GM18502 (cell line): ENCODE measurements around the gene GAB2.
"Not testable (repeated sequence)": the region's sequence is repeated elsewhere in the genome, so short reads cannot be mapped to it uniquely, and the experiment has no call there.

Experiments used
- ATAC-seq: cut with Tn5 transposase; IDR thresholded peaks from one replicate; pipeline ENCODE4 v1.9.1; 2021; ENCODE audit warnings: mild to moderate bottlenecking; ENCODE audit not compliant: unreplicated experiment, poor library complexity

Gene GAB2

DNA sequence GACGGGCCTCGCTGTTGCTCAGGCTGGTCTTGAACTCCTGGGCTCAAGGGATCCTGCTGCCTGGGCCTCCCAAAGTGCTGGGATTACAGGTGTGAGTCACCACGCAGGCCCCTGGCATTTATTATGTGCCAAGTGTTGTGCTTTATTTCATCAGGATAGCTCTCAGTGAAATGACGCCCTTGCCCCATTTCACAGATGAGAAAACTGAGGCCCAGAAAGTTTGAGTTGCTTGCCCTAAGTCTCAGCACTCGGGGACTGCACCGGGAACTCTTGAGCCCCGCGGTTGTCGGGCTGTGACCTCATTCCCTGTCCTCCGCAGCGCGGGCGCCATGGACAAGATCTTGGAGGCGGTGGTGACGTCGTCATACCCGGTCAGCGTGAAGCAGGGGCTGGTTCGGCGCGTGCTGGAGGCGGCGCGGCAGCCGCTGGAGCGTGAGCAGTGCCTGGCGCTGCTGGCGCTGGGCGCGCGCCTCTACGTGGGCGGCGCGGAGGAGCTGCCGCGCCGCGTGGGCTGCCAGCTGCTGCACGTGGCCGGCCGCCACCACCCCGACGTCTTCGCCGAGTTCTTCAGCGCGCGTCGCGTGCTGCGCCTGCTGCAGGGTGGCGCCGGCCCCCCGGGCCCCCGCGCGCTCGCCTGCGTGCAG is 221.6 kb downstream of the GAB2 start:
- no peak for ATAC-seq

DNA sequence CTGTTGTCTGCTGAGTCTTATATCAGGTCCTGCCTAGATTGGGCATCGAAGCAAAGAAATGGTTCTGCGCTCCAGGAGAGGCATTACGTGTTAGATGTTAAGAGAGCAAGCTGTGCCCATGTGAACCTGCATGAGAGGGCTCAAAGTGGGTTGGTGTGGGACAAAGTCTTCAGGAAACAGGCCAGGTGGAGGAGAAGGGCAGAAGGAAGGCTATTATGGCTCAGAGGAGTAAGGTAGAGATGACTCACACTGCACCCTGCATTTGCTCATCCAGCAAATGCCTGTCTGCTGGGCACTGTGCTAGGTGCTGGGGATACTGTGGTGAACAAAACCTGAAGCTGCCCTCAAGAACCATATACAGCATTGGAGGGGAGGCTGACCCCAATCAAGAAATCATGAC is 223.1 kb downstream of the GAB2 start:
- no peak for ATAC-seq

DNA sequence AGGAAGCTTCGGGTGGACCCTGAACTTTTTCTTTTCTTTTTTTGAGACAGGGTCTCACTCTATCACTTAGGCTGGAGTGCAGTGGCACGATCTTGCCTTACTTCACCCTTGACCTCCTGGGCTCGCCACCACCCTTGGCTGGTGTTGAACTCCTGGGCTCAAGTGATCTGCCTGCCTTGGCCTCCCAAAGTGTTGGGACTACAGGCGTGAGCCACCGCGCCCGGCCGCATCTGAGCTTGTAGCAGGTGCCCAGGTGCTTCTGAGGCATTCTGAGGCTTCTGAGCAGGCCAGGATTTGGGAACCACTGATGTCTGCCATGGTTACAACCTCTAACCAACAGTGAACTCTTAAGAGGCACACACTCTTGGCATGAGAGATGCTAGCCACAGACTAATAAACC is 223.8 kb downstream of the GAB2 start:
- no peak for ATAC-seq

DNA sequence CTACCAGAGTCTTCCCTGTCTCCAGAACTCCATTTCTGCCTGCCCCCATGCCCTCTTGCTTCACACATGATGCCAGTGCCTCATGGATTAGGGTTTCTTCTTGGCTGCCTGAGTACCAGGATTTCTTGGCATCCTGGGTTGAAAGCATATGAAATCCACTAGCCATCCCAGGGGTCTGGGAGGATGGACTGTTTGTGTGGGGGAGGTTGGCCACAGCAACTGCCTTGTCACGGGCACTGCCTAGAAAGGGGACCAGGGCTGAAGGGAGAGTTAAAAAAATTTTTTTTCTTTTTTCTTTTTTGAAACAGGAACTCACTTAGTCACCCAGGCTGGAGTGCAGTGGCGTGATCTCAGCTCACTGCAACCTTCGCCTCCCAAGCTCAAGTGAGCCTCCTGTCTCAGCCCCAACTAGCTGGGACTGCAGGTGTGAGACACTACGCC is 224.7 kb downstream of the GAB2 start:
- ATAC-seq: no peak

DNA sequence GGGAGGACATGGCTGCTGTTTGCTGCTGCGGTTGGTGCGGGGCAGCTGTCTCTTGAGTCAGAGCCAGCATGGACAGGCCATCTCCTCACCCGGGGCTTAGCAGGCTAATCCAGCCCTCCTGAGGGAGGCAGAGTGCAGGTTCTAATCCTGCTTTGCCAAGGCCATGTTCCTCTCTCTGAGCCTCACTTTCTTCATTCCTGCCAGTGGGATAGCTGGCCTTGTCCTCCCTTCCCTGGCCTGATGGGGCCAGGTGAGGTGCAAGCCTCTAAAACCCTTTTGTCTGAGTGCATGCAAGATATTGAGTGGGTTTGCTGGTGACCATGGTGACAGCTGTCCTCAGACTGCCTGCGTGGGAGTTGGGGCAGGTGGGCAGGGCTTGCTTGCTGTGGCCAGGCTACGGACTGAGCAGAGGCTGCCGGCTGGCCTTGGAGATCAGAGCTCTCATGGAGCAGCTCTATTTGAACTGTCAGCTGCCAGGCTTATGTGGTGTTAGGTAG is 225.3 kb downstream of the GAB2 start:
- no peak for ATAC-seq

DNA sequence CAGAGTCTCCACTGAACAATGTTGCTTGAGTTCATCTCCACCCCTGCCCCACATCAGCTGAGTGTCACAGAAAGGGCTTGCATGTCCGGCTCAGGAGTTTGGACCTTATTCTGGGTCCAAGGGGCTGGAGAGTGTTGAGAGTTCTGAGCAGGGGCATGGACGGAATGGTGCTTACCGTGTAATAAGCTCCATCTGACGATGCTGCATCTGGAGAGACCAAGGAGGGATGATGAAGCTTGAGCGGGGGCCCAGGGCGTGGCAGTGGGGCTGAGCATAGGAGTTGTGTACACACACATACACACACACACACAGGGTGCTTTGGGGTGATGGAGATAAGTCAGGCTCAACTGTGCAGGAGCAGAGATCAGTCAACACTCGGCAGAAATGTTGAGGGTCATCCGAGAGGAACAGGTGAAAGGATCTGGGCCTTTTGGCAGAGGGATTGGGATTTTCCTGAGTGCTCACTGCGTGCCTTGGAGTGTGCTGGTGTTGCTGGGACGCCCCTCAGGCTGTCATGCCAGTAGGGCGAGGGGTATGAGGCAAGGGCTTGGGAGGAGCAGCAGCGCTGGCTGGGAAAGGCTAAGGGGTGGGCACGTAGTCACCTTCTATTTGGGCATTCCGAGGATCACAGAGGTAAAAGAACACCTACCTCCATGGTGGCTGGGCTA is 226.6 kb downstream of the GAB2 start:
- ATAC-seq: no peak

DNA sequence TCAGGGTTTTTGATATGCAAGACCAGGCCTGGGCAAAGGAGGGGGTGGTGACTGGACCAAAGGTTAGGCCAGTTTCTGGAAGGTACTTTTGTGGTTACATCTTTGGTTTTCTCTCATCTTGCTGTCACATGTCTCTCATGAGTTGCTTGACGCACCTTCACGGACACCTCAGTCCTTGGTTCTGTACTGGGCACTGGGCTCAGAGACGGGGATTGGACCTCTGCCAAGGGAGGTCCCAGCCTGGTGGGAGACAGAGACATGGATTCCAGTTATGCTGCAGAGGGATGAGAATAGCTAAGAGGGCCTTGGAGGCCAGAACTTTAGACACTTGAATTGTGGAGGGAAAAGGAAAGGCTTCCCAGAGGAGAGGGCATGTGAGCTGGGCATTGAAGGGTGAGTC is 227.2 kb downstream of the GAB2 start:
- no peak for ATAC-seq

DNA sequence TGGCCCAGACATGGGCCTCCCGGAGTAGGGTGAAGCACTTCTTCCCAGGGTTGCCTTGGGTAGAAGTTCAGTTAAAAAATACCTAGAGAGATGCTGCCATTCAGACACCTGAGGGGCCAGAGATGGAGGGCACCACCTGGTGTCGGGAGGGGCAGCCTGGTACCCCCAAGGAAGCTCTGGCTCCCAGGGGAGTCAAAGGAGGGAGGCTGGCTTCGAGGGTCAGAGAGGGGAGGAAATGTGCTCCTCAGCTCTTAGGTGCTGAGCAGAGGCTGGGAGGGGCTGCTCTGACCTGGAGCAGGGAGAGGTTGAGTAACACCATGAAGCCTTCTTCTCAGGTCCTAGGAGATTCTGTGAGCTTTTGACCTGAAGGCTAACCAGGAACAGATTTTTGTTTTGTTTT is 227.8 kb downstream of the GAB2 start:
- no peak for ATAC-seq

DNA sequence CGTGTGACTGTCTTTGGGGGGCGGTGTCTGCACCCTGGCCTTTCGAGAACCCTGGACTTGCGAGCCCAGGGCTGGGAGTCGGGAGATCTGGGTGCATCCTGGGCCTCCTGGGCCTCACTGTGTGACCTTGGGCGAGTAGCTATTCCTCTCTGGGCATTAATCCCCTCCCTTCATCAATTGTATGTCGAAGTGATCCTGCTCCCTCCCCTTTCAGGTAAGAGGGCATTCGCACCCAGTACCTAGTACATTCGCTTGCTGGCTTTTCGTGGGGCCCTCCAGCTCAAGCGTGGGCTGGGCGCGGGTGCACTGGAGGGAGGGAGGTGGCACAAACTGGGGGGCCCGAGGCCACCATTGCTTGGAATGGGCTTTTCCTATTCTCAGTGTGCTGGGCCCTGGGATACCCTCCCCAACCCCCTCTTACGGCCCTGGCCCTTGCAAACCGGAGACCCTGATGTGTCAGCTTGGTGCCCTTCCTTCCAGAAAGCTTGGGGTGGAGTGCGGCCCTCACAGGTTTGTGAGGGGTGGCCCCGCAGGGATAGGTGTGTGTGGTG is 228.4 kb downstream of the GAB2 start:
- ATAC-seq: no peak

DNA sequence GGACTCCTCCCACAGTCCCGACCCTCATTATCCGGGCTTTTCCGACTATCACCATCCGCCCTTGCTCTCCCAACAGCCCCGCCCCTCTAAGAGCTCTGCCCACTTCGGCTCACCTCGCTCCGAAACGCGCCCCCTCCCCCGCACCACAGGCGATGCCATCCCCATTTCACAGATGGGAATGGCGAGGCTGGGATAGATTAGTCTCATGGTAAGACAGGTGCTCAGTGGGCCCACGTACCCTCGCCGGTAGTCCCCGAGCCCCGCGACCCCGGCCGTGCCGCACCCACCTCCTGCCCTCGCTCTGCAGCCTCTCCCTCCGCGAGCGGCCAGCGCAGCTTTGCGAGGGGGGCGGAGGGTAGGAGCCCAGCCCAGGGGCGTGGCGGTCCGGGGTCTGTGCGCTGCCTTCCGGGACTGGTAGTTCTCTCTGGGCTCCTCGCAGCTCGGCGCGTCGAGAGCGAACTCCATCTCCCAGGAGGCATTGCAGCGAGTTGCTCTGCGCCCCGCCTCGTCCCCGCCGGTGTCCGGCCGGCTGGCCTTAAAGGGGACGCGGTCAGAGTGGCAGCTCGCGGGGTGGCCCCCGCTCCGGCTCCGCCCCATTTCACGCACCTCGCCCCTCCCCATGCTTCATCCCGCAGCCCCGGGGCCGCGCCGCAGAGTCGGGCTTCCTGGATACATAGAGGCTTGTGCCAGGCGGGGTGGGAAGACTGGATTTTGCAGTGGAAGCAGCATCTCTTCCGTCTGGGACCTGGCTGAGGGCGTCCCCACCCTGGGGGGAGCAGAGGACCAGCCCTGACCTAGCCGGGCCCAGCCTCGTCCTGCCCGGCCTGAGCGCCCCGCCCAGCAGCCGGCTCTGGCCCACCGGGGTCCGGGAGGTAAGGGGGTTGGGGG is 229.1 kb downstream of the GAB2 start, which contains the start of the genes KCTD21 and USP35:
KCTD21 (minus strand) TSS at position 341 of the 888 bp plus-strand sequence. CDS start 14,072 bp downstream, outside the sequence.
USP35 (plus strand) TSS at position 634 of the 888 bp plus-strand sequence. CDS start 7,327 bp downstream, outside the sequence.
- ATAC-seq: peak; percentile 98

DNA sequence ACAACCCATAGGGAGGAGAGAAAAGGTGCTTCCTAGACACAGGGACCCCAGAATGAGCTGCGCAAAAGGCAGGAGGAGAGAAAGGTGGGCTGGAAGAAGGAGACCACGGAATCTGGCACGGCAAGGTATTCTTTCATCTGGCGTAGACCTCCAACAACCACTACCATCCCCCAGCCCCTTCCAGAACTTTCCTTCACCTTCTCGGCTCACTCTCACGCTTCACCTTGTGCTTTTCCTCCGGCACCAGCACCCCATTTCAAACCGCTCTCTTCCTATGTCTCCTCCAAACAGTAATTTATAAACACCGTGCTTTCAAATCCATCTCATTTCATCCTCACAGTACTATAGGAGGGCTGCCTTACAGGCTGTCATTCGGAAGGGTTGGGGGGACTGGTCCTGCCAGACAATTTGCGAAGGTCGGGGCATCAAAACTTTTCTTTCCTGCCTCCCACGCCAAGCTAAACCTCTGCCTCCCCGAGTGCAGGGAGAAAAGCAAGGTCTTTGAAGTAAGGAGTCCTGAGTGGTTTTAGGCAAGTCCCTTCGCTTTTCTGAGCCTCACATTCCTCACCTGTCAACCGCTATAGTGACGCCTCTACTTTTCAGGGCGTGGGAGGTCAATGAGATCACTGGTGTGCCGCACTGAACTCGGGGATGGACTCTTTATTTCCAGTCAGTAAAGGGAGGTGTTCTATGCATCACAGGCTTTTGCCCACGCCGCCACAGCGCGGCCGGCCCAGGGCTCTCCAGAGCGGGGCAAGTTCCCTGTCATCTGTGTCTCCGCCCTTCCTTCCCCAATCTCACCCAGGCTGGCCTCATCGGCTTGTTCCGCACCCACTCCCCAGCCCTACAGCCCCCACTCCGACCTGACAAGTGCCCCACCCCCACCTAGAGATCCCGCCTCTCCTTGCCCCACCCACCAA is 230.0 kb downstream of the GAB2 start:
- peak; percentile 28 for ATAC-seq

DNA sequence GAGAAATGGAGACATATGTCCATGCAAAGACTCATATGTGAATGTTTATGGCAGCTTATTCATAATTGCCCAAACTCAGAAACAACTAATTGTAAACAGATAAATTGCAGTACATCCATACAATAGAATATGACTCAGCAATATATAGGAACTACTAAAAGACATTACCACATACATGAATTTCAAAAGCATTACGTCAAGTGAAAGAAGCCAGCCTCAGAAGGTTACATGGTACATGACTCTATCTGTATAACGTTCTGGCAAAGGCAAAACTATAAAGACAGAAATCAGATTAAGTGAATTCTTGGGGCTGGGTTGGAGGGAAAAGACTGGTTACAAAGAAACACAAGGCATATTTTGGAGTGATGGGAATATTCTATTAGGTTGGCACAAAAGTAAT is 236.4 kb downstream of the GAB2 start:
- no peak for ATAC-seq

DNA sequence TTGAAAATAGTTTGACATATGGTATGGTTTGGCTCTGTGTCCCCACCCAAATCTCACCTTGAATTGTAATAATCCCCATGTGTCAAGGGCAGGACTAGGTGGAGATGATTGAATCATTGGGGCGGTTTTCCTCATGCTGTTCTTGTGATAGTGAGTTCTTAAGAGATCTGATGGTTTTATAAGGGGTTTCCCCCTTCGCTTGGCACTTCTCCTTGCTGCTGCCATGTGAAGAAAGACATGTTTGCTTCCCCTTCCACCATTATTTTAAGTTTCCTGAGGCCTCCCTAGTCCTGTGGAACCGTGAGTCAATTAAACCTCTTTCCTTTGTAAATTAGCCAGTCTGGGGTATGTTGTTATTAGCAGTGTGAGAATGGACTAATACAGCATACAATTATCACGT is 236.9 kb downstream of the GAB2 start:
- ATAC-seq: no peak

DNA sequence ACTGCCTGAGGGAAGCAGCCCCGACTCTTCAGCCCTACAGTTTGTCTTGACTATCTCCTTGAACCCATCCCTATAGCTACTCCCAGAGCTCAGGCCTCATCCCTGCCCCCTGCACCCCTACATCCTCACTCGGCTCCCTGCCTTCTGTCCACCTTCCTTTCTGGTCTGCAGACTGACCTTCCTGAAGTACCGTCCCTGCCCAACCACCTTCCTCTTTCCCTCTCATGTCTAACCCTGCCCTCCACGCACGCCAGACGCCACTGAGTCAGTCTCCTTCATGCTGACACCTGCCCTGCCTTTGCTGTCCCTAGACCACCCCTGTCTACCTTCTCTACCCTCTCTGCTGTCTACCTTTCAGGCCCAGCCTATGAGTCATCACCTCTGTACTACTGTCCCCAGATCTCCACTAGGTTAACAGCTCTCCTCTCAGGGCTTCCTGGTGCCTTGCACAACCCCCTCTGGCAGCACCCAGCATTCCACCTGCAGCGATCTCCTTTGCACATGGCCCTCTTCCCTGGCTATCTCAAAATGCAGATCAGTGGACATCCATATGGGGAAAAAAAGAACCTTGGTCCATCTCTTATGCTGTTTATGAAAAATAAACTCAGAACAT is 238.1 kb downstream of the GAB2 start:
- no peak for ATAC-seq

DNA sequence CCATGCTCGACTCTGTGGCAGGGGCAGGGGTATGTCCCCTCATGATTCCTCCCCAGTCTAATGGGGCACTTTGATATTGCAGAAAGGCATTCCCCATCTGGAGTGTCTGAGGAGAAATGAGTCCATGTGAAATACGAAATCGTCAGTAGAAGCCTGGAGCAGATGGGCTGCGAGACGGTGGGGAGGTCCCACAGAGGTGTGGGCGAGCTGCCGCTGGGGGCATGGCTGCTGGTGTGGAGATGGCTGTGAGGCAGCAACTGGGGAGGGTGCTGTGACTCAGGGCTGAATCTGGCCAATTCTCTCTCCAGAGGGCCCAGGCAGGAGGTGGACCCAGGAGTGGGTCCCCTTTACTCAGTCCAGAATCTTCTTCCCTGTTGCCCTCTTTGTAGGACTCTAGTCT is 240.4 kb downstream of the GAB2 start:
- ATAC-seq: no peak

DNA sequence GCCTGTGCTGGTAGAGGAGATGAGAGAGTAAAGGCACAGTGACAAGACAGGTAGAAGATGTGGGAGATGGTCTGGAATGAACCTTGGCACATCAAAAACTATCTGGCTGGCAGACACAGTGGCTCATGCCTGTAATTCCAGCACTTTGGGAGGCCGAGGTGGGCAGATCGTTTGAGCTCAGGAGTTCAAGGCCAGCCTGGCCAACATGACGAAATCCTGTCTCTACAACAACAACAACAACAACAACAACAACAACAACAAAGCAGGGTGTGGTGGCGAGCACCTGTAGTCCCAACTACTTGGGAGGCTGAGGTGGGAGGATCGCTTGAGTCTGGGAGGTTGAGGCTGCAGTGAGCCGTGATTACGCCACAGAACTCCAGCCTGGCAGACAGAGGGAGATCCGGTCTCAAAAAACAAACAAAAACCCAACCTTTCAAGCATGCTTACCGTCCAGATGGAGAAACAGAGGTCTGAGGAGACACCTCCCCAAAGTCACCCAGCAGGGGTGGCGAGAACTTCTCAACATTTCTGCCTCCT is 240.9 kb downstream of the GAB2 start:
- ATAC-seq: no peak

DNA sequence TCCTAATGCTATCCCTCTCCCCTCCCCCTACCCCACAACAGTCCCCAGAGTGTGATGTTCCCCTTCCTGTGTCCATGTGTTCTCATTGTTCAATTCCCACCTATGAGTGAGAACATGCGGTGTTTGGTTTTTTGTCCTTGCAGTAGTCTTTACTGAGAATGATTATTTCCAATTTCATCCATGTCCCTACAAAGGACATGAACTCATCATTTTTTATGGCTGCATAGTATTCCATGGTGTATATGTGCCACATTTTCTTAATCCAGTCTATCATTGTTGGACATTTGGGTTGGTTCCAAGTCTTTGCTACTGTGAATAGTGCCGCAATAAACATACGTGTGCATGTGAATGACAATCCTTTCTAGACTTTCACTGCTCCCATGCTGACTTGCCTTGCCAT is 241.8 kb downstream of the GAB2 start:
- ATAC-seq: not testable (repeated sequence)

DNA sequence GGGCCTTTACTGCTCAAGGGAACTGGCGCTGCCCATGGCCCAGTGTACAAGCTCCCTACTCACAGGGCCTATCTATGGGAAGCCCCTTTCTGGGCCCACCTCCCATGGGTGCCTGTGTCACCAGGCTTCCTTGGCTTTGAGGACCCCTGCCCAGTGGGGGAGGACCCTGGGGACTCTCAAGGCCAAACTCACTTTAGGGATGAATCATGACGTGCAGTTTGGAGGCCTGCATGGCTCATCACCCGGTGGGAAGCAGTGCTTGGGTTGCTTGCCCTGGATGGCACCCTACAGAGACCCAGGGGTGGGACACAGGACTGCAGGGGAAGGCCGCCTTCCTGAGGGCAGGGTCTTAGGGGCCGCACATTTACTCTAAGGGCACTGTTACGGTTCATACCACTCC is 245.7 kb downstream of the GAB2 start:
- ATAC-seq: no peak
